KOPT-K1 (cell line): ENCODE data around the gene C1orf105.

Source experiments
- H3K27ac ChIP-seq: fragments of 200-600 bp; sonication (generic); 2 replicates; pipeline ENCODE4 v1.5.1; 2016; ENCODE audit warnings: antibody characterized with exemption, mild to moderate bottlenecking, low read depth, low read length; ENCODE audit not compliant: poor library complexity, severe bottlenecking
- H3K36me3 ChIP-seq: fragments of 200-600 bp; sonication (generic); 2 replicates; pipeline ENCODE4 v1.5.1; 2017; ENCODE audit warnings: antibody characterized with exemption, mild to moderate bottlenecking, low read length, moderate library complexity; ENCODE audit not compliant: insufficient read depth
- H3K9me3 ChIP-seq: fragments of 200-600 bp; sonication (generic); 2 replicates; pipeline ENCODE4 v1.5.1; 2017; ENCODE audit warnings: antibody characterized with exemption, low read length, mild to moderate bottlenecking; ENCODE audit not compliant: insufficient read depth, poor library complexity, severe bottlenecking

C1orf105 gene

GRCh38 chr1:172473302-172473701 lies 52.8 kb downstream of the C1orf105 start:
- H3K36me3 ChIP-seq: no peaks in the 10 kb centered on the region
- H3K9me3 ChIP-seq: no peaks in the 10 kb centered on the region
- no peak overlapping the region for H3K27ac ChIP-seq

GRCh38 chr1:172473842-172474241 lies 53.4 kb downstream of the C1orf105 start:
- H3K9me3 ChIP-seq: no peaks in the 10 kb centered on the region
- no peaks in the 10 kb centered on the region for H3K36me3 ChIP-seq
- no peak overlapping the region for H3K27ac ChIP-seq

DNA sequence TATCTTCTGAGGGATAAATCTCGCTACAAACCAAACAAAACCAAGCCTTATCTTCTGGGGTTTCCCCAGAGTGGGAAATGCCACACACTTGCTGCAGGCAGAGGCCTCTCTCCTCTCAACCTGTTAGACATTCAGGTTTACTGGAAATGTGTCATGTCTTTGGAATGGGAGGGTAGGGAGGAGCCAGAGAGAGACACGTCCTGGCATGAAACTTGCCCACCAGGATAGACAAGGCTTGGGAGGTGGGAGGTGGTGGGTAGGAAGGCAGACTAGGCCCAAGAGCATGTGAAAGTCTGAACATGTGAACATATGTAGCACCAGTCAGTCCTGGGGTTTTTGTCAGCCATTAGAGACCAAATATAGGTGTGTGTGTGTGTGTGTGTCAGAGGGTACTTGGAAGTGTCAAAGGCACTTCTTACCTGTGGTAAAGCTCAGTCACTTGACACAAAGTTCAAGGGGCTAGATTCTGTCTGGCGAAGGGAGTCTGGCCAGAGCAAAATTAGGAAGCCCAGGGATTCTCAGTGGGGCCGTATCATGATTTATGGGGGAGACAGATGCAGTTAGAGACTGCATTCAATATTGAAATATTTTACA lies 55.8 kb downstream of the C1orf105 start:
- no peaks in the 10 kb centered on the region for H3K36me3 ChIP-seq
- no peaks in the 10 kb centered on the region for H3K9me3 ChIP-seq
- H3K27ac ChIP-seq: no peak overlapping the region

- Histone ChIP-seq H3K36me3 (no peaks in the 10 kb centered on the region), H3K27ac (no peak overlapping the region), H3K9me3 (no peaks in the 10 kb centered on the region)
Measured at GRCh38 chr1:172477216-172477615, 56.7 kb downstream of the C1orf105 start.

GRCh38 chr1:172477741-172478140 lies 57.3 kb downstream of the C1orf105 start:
- Histone ChIP-seq H3K27ac (no peak overlapping the region), H3K36me3 (no peaks in the 10 kb centered on the region), H3K9me3 (no peaks in the 10 kb centered on the region)

GRCh38 chr1:172478485-172478884 lies 58.0 kb downstream of the C1orf105 start:
- no peaks in the 10 kb centered on the region for H3K36me3 ChIP-seq
- H3K27ac ChIP-seq: no peak overlapping the region
- H3K9me3 ChIP-seq: no peaks in the 10 kb centered on the region

GRCh38 chr1:172480431-172480830 lies 59.9 kb downstream of the C1orf105 start:
- no peaks in the 10 kb centered on the region for H3K9me3 ChIP-seq
- peak overlapping the region; percentile 41 for H3K27ac ChIP-seq
- H3K36me3 ChIP-seq: no peaks in the 10 kb centered on the region

GRCh38 chr1:172482044-172482443 lies 61.6 kb downstream of the C1orf105 start:
- no peaks in the 10 kb centered on the region for H3K36me3 ChIP-seq
- no peaks in the 10 kb centered on the region for H3K9me3 ChIP-seq
- H3K27ac ChIP-seq: no peak overlapping the region

DNA sequence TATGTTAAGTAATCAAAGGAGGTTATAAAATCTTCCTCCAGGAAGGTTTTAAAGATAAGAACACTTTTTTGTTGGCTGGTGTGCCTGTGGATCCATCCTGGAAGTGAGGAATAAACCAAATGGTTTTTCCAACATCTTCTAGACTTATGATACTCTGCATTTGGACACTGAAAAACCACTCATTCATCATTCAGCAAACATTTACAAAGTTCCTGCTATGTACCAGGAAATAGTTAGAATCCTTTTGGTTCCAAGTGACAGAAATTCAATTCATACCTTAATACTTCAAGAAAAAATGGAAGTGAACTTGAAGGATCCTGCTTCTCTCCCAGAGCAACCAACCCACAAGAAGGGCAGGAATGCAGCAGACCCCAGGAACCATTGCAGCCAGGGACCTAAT lies 63.0 kb downstream of the C1orf105 start:
- no peaks in the 10 kb centered on the region for H3K36me3 ChIP-seq
- H3K27ac ChIP-seq: no peak overlapping the region
- no peaks in the 10 kb centered on the region for H3K9me3 ChIP-seq

- no peak overlapping the region for H3K27ac ChIP-seq
- no peaks in the 10 kb centered on the region for H3K36me3 ChIP-seq
- no peaks in the 10 kb centered on the region for H3K9me3 ChIP-seq
Measured at GRCh38 chr1:172484252-172484651, 63.8 kb downstream of the C1orf105 start.

DNA sequence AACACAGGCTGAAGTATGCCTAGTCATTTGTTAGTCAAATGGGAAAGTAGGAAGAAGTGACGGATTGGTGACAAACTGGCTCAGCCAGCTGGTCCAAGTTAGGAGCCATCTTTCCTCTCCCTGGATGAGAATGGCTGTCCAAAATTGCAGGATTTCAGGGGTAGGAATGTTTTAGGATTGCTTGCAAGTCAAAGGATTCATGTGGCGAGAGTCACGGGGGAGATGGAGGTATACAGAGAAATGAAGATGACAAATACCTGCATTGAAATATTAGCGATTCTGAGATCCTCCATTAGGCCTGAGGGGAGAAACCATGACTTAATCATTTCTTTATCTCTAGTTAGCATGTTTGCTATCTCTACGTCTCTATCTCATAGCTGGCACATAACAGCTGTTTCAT lies 65.1 kb downstream of the C1orf105 start:
- Histone ChIP-seq H3K9me3 (no peaks in the 10 kb centered on the region), H3K36me3 (no peaks in the 10 kb centered on the region), H3K27ac (no peak overlapping the region)

- Histone ChIP-seq H3K36me3 (no peaks in the 10 kb centered on the region), H3K27ac (no peak overlapping the region), H3K9me3 (no peaks in the 10 kb centered on the region)
Measured at GRCh38 chr1:172486805-172487454, 66.4 kb downstream of the C1orf105 start.

- Histone ChIP-seq H3K9me3 (no peaks in the 10 kb centered on the region), H3K36me3 (no peaks in the 10 kb centered on the region), H3K27ac (no peak overlapping the region)
Measured at GRCh38 chr1:172487550-172487949, 67.1 kb downstream of the C1orf105 start.

DNA sequence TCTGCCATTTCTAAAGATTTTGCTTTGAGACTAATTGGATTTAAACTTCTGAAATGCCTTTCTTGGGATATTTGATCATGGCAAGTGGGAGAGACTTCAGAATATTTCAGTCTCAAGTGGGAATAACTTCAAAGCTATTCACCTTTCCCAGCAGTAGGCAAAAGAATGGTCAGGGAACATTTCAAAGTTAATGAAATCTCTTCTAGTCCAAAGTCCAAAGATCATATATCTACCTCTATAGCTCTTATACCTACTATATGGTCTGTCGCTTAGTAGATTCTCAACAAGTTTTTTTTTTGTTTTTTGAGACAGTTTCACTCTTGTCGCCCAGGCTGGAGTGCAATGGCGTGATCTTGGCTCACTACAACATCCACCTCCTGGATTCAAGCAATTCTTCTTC lies 67.9 kb downstream of the C1orf105 start:
- no peaks in the 10 kb centered on the region for H3K9me3 ChIP-seq
- no peak overlapping the region for H3K27ac ChIP-seq
- no peaks in the 10 kb centered on the region for H3K36me3 ChIP-seq

- no peak overlapping the region for H3K27ac ChIP-seq
- no peaks in the 10 kb centered on the region for H3K36me3 ChIP-seq
- H3K9me3 ChIP-seq: no peaks in the 10 kb centered on the region
Measured at GRCh38 chr1:172489847-172490246, 69.4 kb downstream of the C1orf105 start.

- H3K27ac ChIP-seq: no peak overlapping the region
- H3K9me3 ChIP-seq: no peaks in the 10 kb centered on the region
- no peaks in the 10 kb centered on the region for H3K36me3 ChIP-seq
Measured at GRCh38 chr1:172492421-172492820, 71.9 kb downstream of the C1orf105 start.
